K562 (cell line): ENCODE data around the gene CIAO1. TPM values are rescaled to one million over a fixed set of nuclear protein-coding genes. Genes with fewer than 3 reads are reported as not detected.
A peak's percentile ranks its signal among the peaks of the same experiment; 100 is the strongest.

Experiments used
- ATF1 ChIP-seq, 2 experiments: fragments of 450-650 bp in 1 of 2; IDR thresholded peaks; 2 replicates each; pipeline ENCODE4 v1.6.1; 2016; ENCODE audit warnings: missing compliant biosample characterization in 1 of 2, missing genetic modification characterization in 1 of 2
- CTCF ChIP-seq, 3 experiments: IDR thresholded peaks in 2 of 3; conservative IDR thresholded peaks in 1 of 3; 2 replicates each; pipeline ENCODE4 v1.5.1; 2011 to 2012; ENCODE audit warnings: low read length in 3 of 3, mild to moderate bottlenecking in 3 of 3, control low read depth in 2 of 3, improper control_type of control experiment in 1 of 3, inconsistent platforms in 1 of 3, low read depth in 1 of 3, mixed read lengths in 1 of 3, moderate library complexity in 1 of 3; ENCODE audit not compliant: insufficient read depth in 2 of 3
- HNRNPK ChIP-seq: fragments of 200-400 bp; formaldehyde crosslinking; IDR thresholded peaks from one replicate; pipeline ENCODE4 v1.6.1; 2018; ENCODE audit warnings: mild to moderate bottlenecking, low read depth, low read length; ENCODE audit not compliant: poor library complexity, severe bottlenecking
- PBX2 ChIP-seq, 2 experiments: IDR thresholded peaks in 1 of 2; conservative IDR thresholded peaks in 1 of 2; 2 replicates each; pipeline ENCODE4 v1.6.1; 2016; ENCODE audit warnings: low read depth in 2 of 2, mild to moderate bottlenecking in 1 of 2, missing compliant biosample characterization in 1 of 2, missing genetic modification characterization in 1 of 2, moderate library complexity in 1 of 2
- RAD21 ChIP-seq, 2 experiments: fragments of 250-450 bp in 1 of 2; fragments of 450-650 bp in 1 of 2; sonication (Bioruptor Pico) in 1 of 2; formaldehyde crosslinking in 1 of 2; IDR thresholded peaks in 1 of 2; conservative IDR thresholded peaks in 1 of 2; 2 replicates each; pipeline versions ENCODE4 v1.4.0 to v1.8.0; 2020 to 2022; ENCODE audit warnings: mild to moderate bottlenecking in 2 of 2, moderate library complexity in 1 of 2
- SMAD2 ChIP-seq: fragments of 150-350 bp; IDR thresholded peaks from 2 replicates; pipeline ENCODE4 v1.6.1; 2014; ENCODE audit warnings: low read depth, mild to moderate bottlenecking, low read length
- TRIM25 ChIP-seq: fragments of 450-650 bp; IDR thresholded peaks from 2 replicates; pipeline ENCODE4 v1.7.0; 2016; ENCODE audit warnings: borderline replicate concordance
- ZNF143 ChIP-seq: sonication (generic); formaldehyde crosslinking; IDR thresholded peaks from 2 replicates; pipeline ENCODE4 v1.9.0; 2022; ENCODE audit warnings: mild to moderate bottlenecking, missing genetic modification reagents
- ZNF551 ChIP-seq: fragments of 250-450 bp; sonication (Bioruptor Pico); IDR thresholded peaks from 2 replicates; pipeline ENCODE4 v1.5.0; 2021; ENCODE audit warnings: mild to moderate bottlenecking, moderate library complexity
- polyA plus RNA-seq, 8 experiments: library from polyadenylated mRNA; depleted of rRNA in 4 of 8; stranded (reverse) in 5 of 8; unstranded in 3 of 8; fragments of >200 nt; fragmentation: Nextera tagmentation in 2 of 8; fragmentation: Illumina TruSeq in 1 of 8; extraction: Ambion mirVana in 2 of 8; extraction: Trizol in 1 of 8; gene quantifications; 2 replicates each; pipeline versions ENCODE4 v1.2.1 to v1.2.3, GENCODE V29; 2011 to 2014; ENCODE audit warnings: inconsistent platforms in 1 of 8, missing spikeins in 1 of 8
- total RNA-seq, 7 experiments: library from RNA; depleted of rRNA in 6 of 7; stranded (reverse); fragments of >200 nt in 6 of 7; fragmentation: Illumina TruSeq in 2 of 7; extraction: Trizol in 2 of 7; gene quantifications; 2 replicates each; pipeline versions ENCODE4 v1.2.1 to v1.2.3, GENCODE V29; 2011 to 2021; ENCODE audit warnings: low replicate concordance in 1 of 7
- TF ChIP-seq, protein P1 (sequence below): fragments of 250-450 bp; sonication (Bioruptor Pico); IDR thresholded peaks from 2 replicates; pipeline ENCODE4 v1.4.0; 2020
- TF ChIP-seq, protein P2 (sequence below), 2 experiments: IDR thresholded peaks; 2 replicates each; pipeline ENCODE4 v1.6.1; 2011; ENCODE audit warnings: borderline replicate concordance in 1 of 2, control low read depth in 1 of 2, low read depth in 1 of 2, low read length in 1 of 2, mild to moderate bottlenecking in 1 of 2, mixed read lengths in 1 of 2, moderate library complexity in 1 of 2; ENCODE audit not compliant: insufficient read depth in 1 of 2, insufficient read length in 1 of 2, poor library complexity in 1 of 2, severe bottlenecking in 1 of 2; ENCODE audit errors: extremely low read depth in 1 of 2

CIAO1 gene
- total and polyA plus RNA-seq, 9 of the 15 experiments (the other 6 are each of a cell fraction or from before 2014, with no cell fraction given) = 11.4 to 156 (median 92.8) TPM

DNA sequence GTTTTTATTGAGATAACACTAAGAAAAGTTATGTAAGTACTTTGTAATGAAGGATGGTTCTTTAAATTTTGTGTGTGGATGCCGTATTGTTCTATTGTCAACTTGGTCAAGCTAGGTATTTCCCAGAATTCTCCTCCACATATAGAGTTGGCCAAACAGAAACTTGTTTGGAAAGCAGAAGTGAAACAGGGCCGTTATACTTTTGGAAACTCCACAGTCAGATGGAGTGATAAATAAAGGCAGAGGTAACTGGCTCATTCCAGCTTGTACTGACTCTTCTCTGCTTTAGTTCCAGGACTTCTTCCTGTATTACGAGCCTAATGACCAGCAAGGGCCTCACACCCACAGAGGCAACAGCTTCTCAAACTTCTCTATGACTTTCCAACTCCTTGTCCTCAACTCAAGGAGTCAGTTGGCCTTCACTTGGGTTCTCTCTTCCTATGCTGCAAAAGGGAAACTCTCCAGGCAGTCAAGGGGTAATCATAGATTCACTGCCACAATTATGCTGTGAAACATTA is 41.0 kb upstream of the CIAO1 start (continued):
- TF ChIP-seq CTCF (IDR thresholded peaks at IDR 0.05 in 2 of 3, conservative IDR thresholded peaks at IDR 0.05 in 1 of 3; ENCODE audit: insufficient read depth in 2 of 3, low read depth in 1 of 3, low read length in 3 of 3) (no peak), ATF1 (CRISPR knock-in tag; IDR thresholded peaks at IDR 0.05) (no peak), ATF1 (tag; IDR thresholded peaks at IDR 0.05) (0 out of 2 replicates have a peak, but pooled peaks have one; percentile 22), SMAD2 (no peak), ZNF143 (no peak; the same call in 1 of the 2 replicates), PBX2 (CRISPR knock-in tag; IDR thresholded peaks at IDR 0.05; ENCODE audit: low read depth) (no peak), PBX2 (tag; conservative IDR thresholded peaks at IDR 0.05; ENCODE audit: low read depth) (no peak), TRIM25 (no peak), ZNF551 (CRISPR knock-in tag) (no peak), HNRNPK (no peak), RAD21 (CRISPR knock-in tag; conservative IDR thresholded peaks at IDR 0.05 in 1 of 2, IDR thresholded peaks at IDR 0.05 in 1 of 2) (peak in 1 of 2 experiments; percentile 27; a peak in 1 of 4 replicates)
- TF ChIP-seq, protein P1, sequence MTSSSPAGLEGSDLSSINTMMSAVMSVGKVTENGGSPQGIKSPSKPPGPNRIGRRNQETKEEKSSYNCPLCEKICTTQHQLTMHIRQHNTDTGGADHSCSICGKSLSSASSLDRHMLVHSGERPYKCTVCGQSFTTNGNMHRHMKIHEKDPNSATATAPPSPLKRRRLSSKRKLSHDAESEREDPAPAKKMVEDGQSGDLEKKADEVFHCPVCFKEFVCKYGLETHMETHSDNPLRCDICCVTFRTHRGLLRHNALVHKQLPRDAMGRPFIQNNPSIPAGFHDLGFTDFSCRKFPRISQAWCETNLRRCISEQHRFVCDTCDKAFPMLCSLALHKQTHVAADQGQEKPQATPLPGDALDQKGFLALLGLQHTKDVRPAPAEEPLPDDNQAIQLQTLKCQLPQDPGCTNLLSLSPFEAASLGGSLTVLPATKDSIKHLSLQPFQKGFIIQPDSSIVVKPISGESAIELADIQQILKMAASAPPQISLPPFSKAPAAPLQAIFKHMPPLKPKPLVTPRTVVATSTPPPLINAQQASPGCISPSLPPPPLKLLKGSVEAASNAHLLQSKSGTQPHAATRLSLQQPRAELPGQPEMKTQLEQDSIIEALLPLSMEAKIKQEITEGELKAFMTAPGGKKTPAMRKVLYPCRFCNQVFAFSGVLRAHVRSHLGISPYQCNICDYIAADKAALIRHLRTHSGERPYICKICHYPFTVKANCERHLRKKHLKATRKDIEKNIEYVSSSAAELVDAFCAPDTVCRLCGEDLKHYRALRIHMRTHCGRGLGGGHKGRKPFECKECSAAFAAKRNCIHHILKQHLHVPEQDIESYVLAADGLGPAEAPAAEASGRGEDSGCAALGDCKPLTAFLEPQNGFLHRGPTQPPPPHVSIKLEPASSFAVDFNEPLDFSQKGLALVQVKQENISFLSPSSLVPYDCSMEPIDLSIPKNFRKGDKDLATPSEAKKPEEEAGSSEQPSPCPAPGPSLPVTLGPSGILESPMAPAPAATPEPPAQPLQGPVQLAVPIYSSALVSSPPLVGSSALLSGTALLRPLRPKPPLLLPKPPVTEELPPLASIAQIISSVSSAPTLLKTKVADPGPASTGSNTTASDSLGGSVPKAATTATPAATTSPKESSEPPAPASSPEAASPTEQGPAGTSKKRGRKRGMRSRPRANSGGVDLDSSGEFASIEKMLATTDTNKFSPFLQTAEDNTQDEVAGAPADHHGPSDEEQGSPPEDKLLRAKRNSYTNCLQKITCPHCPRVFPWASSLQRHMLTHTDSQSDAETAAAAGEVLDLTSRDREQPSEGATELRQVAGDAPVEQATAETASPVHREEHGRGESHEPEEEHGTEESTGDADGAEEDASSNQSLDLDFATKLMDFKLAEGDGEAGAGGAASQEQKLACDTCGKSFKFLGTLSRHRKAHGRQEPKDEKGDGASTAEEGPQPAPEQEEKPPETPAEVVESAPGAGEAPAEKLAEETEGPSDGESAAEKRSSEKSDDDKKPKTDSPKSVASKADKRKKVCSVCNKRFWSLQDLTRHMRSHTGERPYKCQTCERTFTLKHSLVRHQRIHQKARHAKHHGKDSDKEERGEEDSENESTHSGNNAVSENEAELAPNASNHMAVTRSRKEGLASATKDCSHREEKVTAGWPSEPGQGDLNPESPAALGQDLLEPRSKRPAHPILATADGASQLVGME = no peak
- TF ChIP-seq, protein P2, sequence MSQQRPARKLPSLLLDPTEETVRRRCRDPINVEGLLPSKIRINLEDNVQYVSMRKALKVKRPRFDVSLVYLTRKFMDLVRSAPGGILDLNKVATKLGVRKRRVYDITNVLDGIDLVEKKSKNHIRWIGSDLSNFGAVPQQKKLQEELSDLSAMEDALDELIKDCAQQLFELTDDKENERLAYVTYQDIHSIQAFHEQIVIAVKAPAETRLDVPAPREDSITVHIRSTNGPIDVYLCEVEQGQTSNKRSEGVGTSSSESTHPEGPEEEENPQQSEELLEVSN (IDR thresholded peaks at IDR 0.05; ENCODE audit: borderline replicate concordance in 1 of 2, extremely low read depth in 1 of 2, insufficient read depth in 1 of 2, insufficient read length in 1 of 2, low read depth in 1 of 2, low read length in 1 of 2, poor library complexity in 1 of 2, severe bottlenecking in 1 of 2) = no peak
